ENCODE results near the gene PCMT1. TPM values are rescaled to one million over a fixed set of nuclear protein-coding genes. Genes with fewer than 3 reads are reported as not detected.
A peak's percentile ranks its signal among the peaks of the same experiment; 100 is the strongest.
"Not testable (repeated sequence)": the region's sequence is repeated elsewhere in the genome, so short reads cannot be mapped to it uniquely, and the experiment has no call there.

PCMT1 gene
- total RNA-seq, 1 donor: 117 TPM

GRCh38 chr6:149844480-149844879, 94.9 kb downstream of the PCMT1 start:
- no peak overlapping the region for H3K4me3 ChIP-seq (ENCODE audit: low read depth, low read length)
- no peak for TF ChIP-seq CTCF (IDR thresholded peaks at IDR 0.05; ENCODE audit: insufficient read depth, low read length)

GRCh38 chr6:149845549-149845948, 96.0 kb downstream of the PCMT1 start:
- TF ChIP-seq CTCF (IDR thresholded peaks at IDR 0.05; ENCODE audit: insufficient read depth, low read length): no peak
- no peak overlapping the region for H3K4me3 ChIP-seq (ENCODE audit: low read depth, low read length)
- DNase-seq (ENCODE audit: low read depth): no peak

More at GRCh38 chr6:149844480-149844879, 94.9 kb downstream of the PCMT1 start:
- DNase-seq (ENCODE audit: low read depth): no peak

GRCh38 chr6:149846321-149846720, 96.8 kb downstream of the PCMT1 start:
- DNase-seq (ENCODE audit: low read depth): peak; percentile 89

GRCh38 chr6:149847939-149848267, 98.4 kb downstream of the PCMT1 start:
- no peak for DNase-seq (ENCODE audit: low read depth)
- no peak overlapping the region for H3K4me3 ChIP-seq (ENCODE audit: low read depth, low read length)
- no peak for TF ChIP-seq CTCF (IDR thresholded peaks at IDR 0.05; ENCODE audit: insufficient read depth, low read length)

More at GRCh38 chr6:149846321-149846720, 96.8 kb downstream of the PCMT1 start:
- no peak overlapping the region for H3K4me3 ChIP-seq (ENCODE audit: low read depth, low read length)
- TF ChIP-seq CTCF (IDR thresholded peaks at IDR 0.05; ENCODE audit: insufficient read depth, low read length): no peak

GRCh38 chr6:149848343-149848742, 98.8 kb downstream of the PCMT1 start:
- DNase-seq (ENCODE audit: low read depth); H3K4me3 ChIP-seq (ENCODE audit: low read depth, low read length): not testable (repeated sequence)

GRCh38 chr6:149851461-149852110, 102.0 kb downstream of the PCMT1 start:
- no peak overlapping the region for H3K4me3 ChIP-seq (ENCODE audit: low read depth, low read length)
- no peak for TF ChIP-seq CTCF (IDR thresholded peaks at IDR 0.05; ENCODE audit: insufficient read depth, low read length)
- no peak for DNase-seq (ENCODE audit: low read depth)

- no peak overlapping the region for H3K4me3 ChIP-seq (ENCODE audit: low read depth, low read length)
- DNase-seq (ENCODE audit: low read depth): peak; percentile 62
- no peak for TF ChIP-seq CTCF (IDR thresholded peaks at IDR 0.05; ENCODE audit: insufficient read depth, low read length)
Measured at GRCh38 chr6:149852180-149852579, 102.6 kb downstream of the PCMT1 start.
